H1 (cell line): ENCODE measurements around the gene STX11. TPM values are rescaled to one million over a fixed set of nuclear protein-coding genes. Genes with fewer than 3 reads are reported as not detected.

Experiments used
- ASH2L ChIP-seq: fragments of 200-600, 300-600 bp; sonication (generic); IDR thresholded peaks from one replicate; pipeline ENCODE4 v1.7.1; 2017; ENCODE audit warnings: low read length
- ATF2 ChIP-seq: IDR thresholded peaks from 2 replicates; pipeline ENCODE4 v1.6.1; 2012; ENCODE audit warnings: low read length, inconsistent platforms
- CBX8 ChIP-seq: fragments of 300-800, 300-1000 bp; sonication (generic); IDR thresholded peaks from 2 replicates; pipeline ENCODE4 v1.7.1; 2016; ENCODE audit warnings: low read depth, low read length, borderline replicate concordance
- CEBPB ChIP-seq: IDR thresholded peaks from 2 replicates; pipeline ENCODE4 v1.6.1; 2012; ENCODE audit warnings: low read depth, low read length
- CHD7 ChIP-seq: fragments of 300-600 bp; sonication (generic); IDR thresholded peaks from 2 replicates; pipeline ENCODE4 v1.7.1; 2012; ENCODE audit warnings: low read length, moderate library complexity, mild to moderate bottlenecking, inconsistent platforms; ENCODE audit not compliant: insufficient replicate concordance
- E2F6 ChIP-seq: IDR thresholded peaks from 2 replicates; pipeline ENCODE4 v1.6.1; 2012; ENCODE audit warnings: inconsistent platforms
- GTF2F1 ChIP-seq: IDR thresholded peaks from 2 replicates; pipeline ENCODE4 v1.6.1; 2012; ENCODE audit warnings: low read depth, low read length, improper control_type of control experiment, borderline replicate concordance
- POU5F1 ChIP-seq: IDR thresholded peaks from 2 replicates; pipeline ENCODE4 v1.6.1; 2011; ENCODE audit warnings: low read depth, mild to moderate bottlenecking, low read length, moderate library complexity
- SAP30 ChIP-seq: fragments of 300-600 bp; sonication (generic); IDR thresholded peaks from 2 replicates; pipeline ENCODE4 v1.7.1; 2012; ENCODE audit warnings: low read length, moderate library complexity, mild to moderate bottlenecking, inconsistent platforms; ENCODE audit not compliant: insufficient read depth, insufficient replicate concordance
- TAF1 ChIP-seq: IDR thresholded peaks from 2 replicates; pipeline ENCODE4 v1.6.1; 2011; ENCODE audit warnings: mild to moderate bottlenecking, low read depth, low read length
- polyA plus RNA-seq, 7 experiments: library from polyadenylated mRNA; depleted of rRNA in 3 of 7; stranded (reverse) in 5 of 7; unstranded in 2 of 7; fragments of >200 nt in 5 of 7; fragments of 200-250 nt in 2 of 7; gene quantifications; 1 replicate in 5 of 7; 2 replicates in 1 of 7; 4 replicates in 1 of 7; pipeline versions ENCODE4 v1.2.1 to v1.2.3, GENCODE V29; 2011 to 2013; ENCODE audit warnings: missing spikeins in 2 of 7, mixed read lengths in 2 of 7
- total RNA-seq: library from RNA; stranded (reverse); fragmentation: NEBNext Ultra II Directional; extraction: Animal tissue kit (Norgen Biotek cat#: 25700); gene quantifications from 2 replicates; pipeline ENCODE4 v1.2.1, GENCODE V29; 2021

The STX11 gene
- total and polyA plus RNA-seq, 2 of the 8 experiments (the other 6 are each of a cell fraction or from before 2014, with no cell fraction given): 0.15 to 0.34 TPM

GRCh38 chr6:144213315-144213714 is 63.0 kb downstream of the STX11 start (continued):
- no peak for TF ChIP-seq CHD7
- TF ChIP-seq CEBPB: no peak
- TF ChIP-seq POU5F1: no peak
- no peak for TF ChIP-seq TAF1
- no peak for TF ChIP-seq E2F6
- no peak for TF ChIP-seq ASH2L
- no peak for TF ChIP-seq CBX8
- no peak for TF ChIP-seq SAP30
- TF ChIP-seq ATF2: no peak
- TF ChIP-seq GTF2F1: no peak
